GM23248 (cell line): ENCODE measurements around the gene RAB9A.

Experiments
- EZH2 ChIP-seq: fragments of 200-600 bp; sonication (generic); IDR thresholded peaks from 2 replicates; pipeline ENCODE4 v1.6.1; 2018; ENCODE audit warnings: antibody characterized with exemption, mild to moderate bottlenecking; ENCODE audit not compliant: insufficient read depth, poor library complexity, severe bottlenecking
- EZH2phosphoT487 ChIP-seq: fragments of 200-600 bp; sonication (generic); IDR thresholded peaks from 2 replicates; pipeline ENCODE4 v1.6.1; 2018; ENCODE audit warnings: antibody characterized with exemption, moderate library complexity, mild to moderate bottlenecking, low read depth; ENCODE audit not compliant: insufficient read depth

- TF ChIP-seq EZH2 (no peak), EZH2phosphoT487 (no peak)
Observed at GRCh38 chrX:13690836-13691235, 1.9 kb downstream of the RAB9A start.
